Thymus (tissue), 11 donors: Measurements from ENCODE around the gene PKP1. TPM values are rescaled to one million over a fixed set of nuclear protein-coding genes. Genes with fewer than 3 reads are reported as not detected.

Experiments
- DNase-seq, 9 donors: peaks; one replicate each; pipeline ENCODE4 v3.0.0-alpha.2; 2013; ENCODE audit warnings: low spot score in 9 of 9, low read depth in 6 of 9, missing footprints in 1 of 9
- H3K27ac ChIP-seq, 2 donors: one replicate each; pipeline ENCODE4 v1.5.1; 2013; ENCODE audit warnings: control low read depth in 1 of 2, low read depth in 1 of 2, low read length in 1 of 2, mild to moderate bottlenecking in 1 of 2, moderate library complexity in 1 of 2
- H3K27me3 ChIP-seq, 2 donors: one replicate each; pipeline ENCODE4 v1.5.1; 2013; ENCODE audit warnings: low read length in 1 of 2; ENCODE audit not compliant: control insufficient read depth in 2 of 2, insufficient read depth in 1 of 2
- H3K36me3 ChIP-seq, 2 donors: one replicate each; pipeline ENCODE4 v1.5.1; 2013; ENCODE audit warnings: low read length in 1 of 2, mild to moderate bottlenecking in 1 of 2, moderate library complexity in 1 of 2; ENCODE audit not compliant: control insufficient read depth in 2 of 2, insufficient read depth in 2 of 2
- H3K4me1 ChIP-seq, 2 donors: one replicate each; pipeline ENCODE4 v1.5.1; 2013; ENCODE audit warnings: low read length in 2 of 2; ENCODE audit not compliant: control insufficient read depth in 2 of 2, insufficient read depth in 2 of 2
- H3K4me3 ChIP-seq, 2 donors: one replicate each; pipeline ENCODE4 v1.5.1; 2013; ENCODE audit warnings: low read length in 2 of 2, control low read depth in 1 of 2, mild to moderate bottlenecking in 1 of 2
- H3K9me3 ChIP-seq, 2 donors: one replicate each; pipeline ENCODE4 v1.5.1; 2013; ENCODE audit warnings: low read length in 1 of 2, mild to moderate bottlenecking in 1 of 2; ENCODE audit not compliant: control insufficient read depth in 2 of 2, insufficient read depth in 1 of 2
- WGBS: extraction: QIAGEN DNeasy Blood & Tissue Kit; methylation state at CpG from one replicate; pipeline ENCODE4 v1.1.7; 2013; 5-methylcytosine and 5-hydroxymethylcytosine counted together
- polyA plus RNA-seq: library from polyadenylated mRNA; stranded (reverse); fragments of 200-250 nt; gene quantifications from one replicate; pipeline ENCODE4 v1.2.3, GENCODE V29; 2013
- total RNA-seq: library from RNA; stranded (reverse); fragments of 120-200 nt; gene quantifications from one replicate; pipeline ENCODE4 v1.2.4, GENCODE V29; 2013
- donor health status: healthy.

Gene PKP1
- total and polyA plus RNA-seq, 2 donors, result 14.1 to 20.0 TPM

GRCh38 chr1:201364808-201365105 lies 81.5 kb downstream of the PKP1 start:
- 93% methylated on average over 6 of the region's 6 CpGs for WGBS
- Histone ChIP-seq H3K36me3 (no peaks in the 10 kb centered on the region), H3K4me1 (no peaks in the 10 kb centered on the region), H3K27ac (no peak overlapping the region), H3K27me3 (peaks cover 0 to 7% of the 10 kb centered on the region in 2 donors), H3K4me3 (no peak overlapping the region), H3K9me3 (no peaks in the 10 kb centered on the region)
- no peak for DNase-seq

- 86% methylated on average over 11 of the region's 11 CpGs for WGBS
- Histone ChIP-seq H3K9me3 (no peaks in the 10 kb centered on the region), H3K36me3 (no peaks in the 10 kb centered on the region), H3K27me3 (peaks cover 0 to 7% of the 10 kb centered on the region in 2 donors), H3K4me1 (no peaks in the 10 kb centered on the region), H3K27ac (no peak overlapping the region), H3K4me3 (no peak overlapping the region)
- DNase-seq, result no peak
Observed at GRCh38 chr1:201365251-201365650, 81.9 kb downstream of the PKP1 start.

- WGBS, result 80% methylated on average over 7 of the region's 7 CpGs
- Histone ChIP-seq H3K9me3 (no peaks in the 10 kb centered on the region), H3K4me1 (no peaks in the 10 kb centered on the region), H3K27me3 (peaks cover 0 to 8% of the 10 kb centered on the region in 2 donors), H3K27ac (no peak overlapping the region), H3K4me3 (no peak overlapping the region), H3K36me3 (no peaks in the 10 kb centered on the region)
- no peak for DNase-seq
Observed at GRCh38 chr1:201366696-201367095, 83.4 kb downstream of the PKP1 start.

GRCh38 chr1:201369209-201369608 lies 85.9 kb downstream of the PKP1 start:
- Histone ChIP-seq H3K36me3 (no peaks in the 10 kb centered on the region), H3K9me3 (no peaks in the 10 kb centered on the region), H3K4me3 (no peak overlapping the region), H3K27me3 (peaks cover 0 to 12% of the 10 kb centered on the region in 2 donors), H3K4me1 (no peaks in the 10 kb centered on the region), H3K27ac (no peak overlapping the region)
- WGBS, result 83% methylated on average over 6 of the region's 6 CpGs
- no peak for DNase-seq

- Histone ChIP-seq H3K36me3 (no peaks in the 10 kb centered on the region), H3K9me3 (no peaks in the 10 kb centered on the region), H3K27ac (no peak overlapping the region), H3K4me1 (no peaks in the 10 kb centered on the region), H3K4me3 (no peak overlapping the region), H3K27me3 (peaks cover 0 to 18% of the 10 kb centered on the region in 2 donors)
- DNase-seq, result no peak
- WGBS, result 86% methylated on average over 3 of the region's 3 CpGs
Observed at GRCh38 chr1:201370500-201370899, 87.2 kb downstream of the PKP1 start.

GRCh38 chr1:201371276-201371675 lies 88.0 kb downstream of the PKP1 start:
- Histone ChIP-seq H3K9me3 (no peaks in the 10 kb centered on the region), H3K36me3 (no peaks in the 10 kb centered on the region), H3K4me1 (no peaks in the 10 kb centered on the region), H3K27me3 (peaks cover 0 to 24% of the 10 kb centered on the region in 2 donors), H3K27ac (no peak overlapping the region), H3K4me3 (no peak overlapping the region)
- DNase-seq, result no peak
- WGBS, result 91% methylated on average over 9 of the region's 9 CpGs

GRCh38 chr1:201371792-201372191 lies 88.5 kb downstream of the PKP1 start:
- Histone ChIP-seq H3K9me3 (no peaks in the 10 kb centered on the region), H3K4me3 (no peak overlapping the region), H3K27ac (no peak overlapping the region), H3K36me3 (no peaks in the 10 kb centered on the region), H3K27me3 (peaks cover 0 to 26% of the 10 kb centered on the region in 2 donors), H3K4me1 (no peaks in the 10 kb centered on the region)
- WGBS, result 70% methylated on average over 6 of the region's 6 CpGs
- DNase-seq, result no peak

GRCh38 chr1:201374364-201374763 lies 91.1 kb downstream of the PKP1 start:
- 51% methylated on average over 7 of the region's 7 CpGs for WGBS
- no peaks in the 10 kb centered on the region for H3K36me3 ChIP-seq
- H3K4me1 ChIP-seq, result no peaks in the 10 kb centered on the region
- H3K27ac ChIP-seq, result no peak overlapping the region
- no peaks in the 10 kb centered on the region for H3K9me3 ChIP-seq
- peaks cover 0 to 26% of the 10 kb centered on the region in 2 donors for H3K27me3 ChIP-seq
- DNase-seq, result no peak
- no peak overlapping the region for H3K4me3 ChIP-seq

- Histone ChIP-seq H3K27me3 (peaks cover 0 to 26% of the 10 kb centered on the region in 2 donors), H3K27ac (no peak overlapping the region), H3K36me3 (no peaks in the 10 kb centered on the region), H3K4me3 (no peak overlapping the region), H3K4me1 (no peaks in the 10 kb centered on the region), H3K9me3 (no peaks in the 10 kb centered on the region)
- DNase-seq, result no peak
- WGBS, result 71% methylated on average over 4 of the region's 4 CpGs
Observed at GRCh38 chr1:201375169-201375568, 91.9 kb downstream of the PKP1 start.

GRCh38 chr1:201376107-201376463 lies 92.8 kb downstream of the PKP1 start:
- H3K27ac ChIP-seq, result no peak overlapping the region
- peaks cover 0 to 23% of the 10 kb centered on the region in 2 donors for H3K27me3 ChIP-seq
- H3K4me1 ChIP-seq, result no peaks in the 10 kb centered on the region
- no peaks in the 10 kb centered on the region for H3K9me3 ChIP-seq
- no peak overlapping the region for H3K4me3 ChIP-seq
- no peak for DNase-seq
- H3K36me3 ChIP-seq, result no peaks in the 10 kb centered on the region
- 39% methylated on average over 4 of the region's 4 CpGs for WGBS
